IMR-90 (cell line): ENCODE data around the gene FGD3. TPM values are rescaled to one million over a fixed set of nuclear protein-coding genes. Genes with fewer than 3 reads are reported as not detected.

ENCODE experiments used
- ATAC-seq: fragments of 200-7000 bp; cut with Tn5 transposase; 2 replicates; pipeline ENCODE4 v1.9.1; 2020; ENCODE audit warnings: low read depth, mild to moderate bottlenecking, moderate library complexity
- BruUV-seq: library from RNA; stranded (reverse); fragments of 400-500 nt; replicated peaks from 2 replicates; lab custom pipeline; 2021; lab: Mats Ljungman, UMichigan
- CTCF ChIA-PET: fragments of 300-600 bp; formaldehyde crosslinking; extraction: SDS; loops from one replicate; lab custom pipeline; 2021; ENCODE audit warnings: antibody characterized with exemption; lab: Yijun Ruan, JAX
- POLR2A ChIA-PET: fragments of 300-600 bp; sonication (Branson Sonifier 250); formaldehyde crosslinking; loops from one replicate; lab custom pipeline; 2022; ENCODE audit warnings: antibody characterized with exemption; ENCODE audit not compliant: unreplicated experiment; lab: Charles Lee
- DNase-seq: peaks from one replicate; pipeline ENCODE4 v3.0.0; 2013
- H2AFZ ChIP-seq: replicated peaks from 2 replicates; pipeline ENCODE3; 2013; ENCODE audit warnings: low read length, mild to moderate bottlenecking; ENCODE audit not compliant: poor library complexity
- H2AK5ac ChIP-seq: 2 replicates; pipeline ENCODE4 v1.6.1; 2013; ENCODE audit warnings: low read depth, low read length, inconsistent platforms
- H2AK9ac ChIP-seq: replicated peaks from 2 replicates; pipeline ENCODE3; 2013; ENCODE audit warnings: mild to moderate bottlenecking, low read depth, low read length, moderate library complexity; ENCODE audit not compliant: poor library complexity
- H2BK120ac ChIP-seq: 2 replicates; pipeline ENCODE4 v1.6.1; 2013; ENCODE audit warnings: low read depth, low read length, inconsistent platforms
- H2BK15ac ChIP-seq: 3 replicates; pipeline ENCODE4 v1.6.1; 2013; ENCODE audit warnings: low read depth, low read length, inconsistent platforms
- H2BK20ac ChIP-seq: 2 replicates; pipeline ENCODE4 v1.6.1; 2013; ENCODE audit warnings: low read depth, mild to moderate bottlenecking, inconsistent platforms, low read length, moderate library complexity
- H2BK5ac ChIP-seq: 2 replicates; pipeline ENCODE4 v1.6.1; 2013; ENCODE audit warnings: mild to moderate bottlenecking, low read depth, low read length, inconsistent platforms; ENCODE audit not compliant: poor library complexity, severe bottlenecking
- H3K14ac ChIP-seq: replicated peaks from 2 replicates; pipeline ENCODE4 v1.6.1; 2013; ENCODE audit warnings: low read depth, low read length, inconsistent platforms
- H3K18ac ChIP-seq: 2 replicates; pipeline ENCODE4 v1.6.1; 2013; ENCODE audit warnings: low read depth, low read length, control low read depth
- H3K23ac ChIP-seq: 2 replicates; pipeline ENCODE4 v1.6.1; 2013; ENCODE audit warnings: low read depth, low read length, inconsistent platforms
- H3K27ac ChIP-seq: 2 replicates; pipeline ENCODE4 v1.5.1; 2013; ENCODE audit warnings: mild to moderate bottlenecking, control low read depth, low read length; ENCODE audit not compliant: insufficient read depth
- H3K27me3 ChIP-seq: 2 replicates; pipeline ENCODE4 v1.6.1; 2013; ENCODE audit warnings: low read length; ENCODE audit not compliant: control insufficient read depth, insufficient read depth
- H3K36me3 ChIP-seq: 2 replicates; pipeline ENCODE4 v1.6.1; 2013; ENCODE audit warnings: low read length, mixed read lengths; ENCODE audit not compliant: control insufficient read depth, insufficient read depth
- H3K4ac ChIP-seq: 2 replicates; pipeline ENCODE4 v1.6.1; 2013; ENCODE audit warnings: low read depth, low read length, inconsistent platforms
- H3K4me1 ChIP-seq: 2 replicates; pipeline ENCODE4 v1.6.1; 2013; ENCODE audit warnings: low read length, mixed read lengths; ENCODE audit not compliant: control insufficient read depth, insufficient read depth
- H3K4me2 ChIP-seq: 2 replicates; pipeline ENCODE4 v1.6.1; 2013; ENCODE audit warnings: low read depth, mild to moderate bottlenecking, control low read depth, low read length, moderate library complexity
- H3K4me3 ChIP-seq: 2 replicates; pipeline ENCODE4 v1.5.1; 2013; ENCODE audit warnings: low read depth, mild to moderate bottlenecking, control low read depth, low read length, moderate library complexity; ENCODE audit not compliant: insufficient read depth
- H3K56ac ChIP-seq: 2 replicates; pipeline ENCODE4 v1.6.1; 2013; ENCODE audit warnings: low read length, inconsistent platforms; ENCODE audit not compliant: insufficient read depth; ENCODE audit errors: extremely low read depth
- H3K79me1 ChIP-seq, 2 experiments: 2 replicates each; pipeline ENCODE4 v1.6.1; 2013; ENCODE audit warnings: low read length in 2 of 2, inconsistent platforms in 1 of 2, low read depth in 1 of 2
- H3K9ac ChIP-seq: 2 replicates; pipeline ENCODE4 v1.6.1; 2013; ENCODE audit warnings: low read depth, low read length, control low read depth
- H3K9me1 ChIP-seq: 2 replicates; pipeline ENCODE4 v1.6.1; 2013; ENCODE audit warnings: low read length, inconsistent platforms; ENCODE audit not compliant: insufficient read depth
- H3K9me3 ChIP-seq: 2 replicates; pipeline ENCODE4 v1.6.1; 2013; ENCODE audit warnings: low read length; ENCODE audit not compliant: control insufficient read depth, insufficient read depth
- H4K20me1 ChIP-seq: 2 replicates; pipeline ENCODE4 v1.6.1; 2013; ENCODE audit warnings: low read length, inconsistent platforms; ENCODE audit not compliant: insufficient read depth
- H4K5ac ChIP-seq: 2 replicates; pipeline ENCODE4 v1.6.1; 2013; ENCODE audit warnings: mild to moderate bottlenecking, low read depth, low read length, control low read depth
- H4K8ac ChIP-seq, 2 experiments: 2 replicates each; pipeline ENCODE4 v1.6.1; 2013; ENCODE audit warnings: low read depth in 2 of 2, low read length in 2 of 2, control low read depth in 1 of 2, inconsistent platforms in 1 of 2
- H4K91ac ChIP-seq: 2 replicates; pipeline ENCODE4 v1.6.1; 2013; ENCODE audit warnings: low read depth, low read length, inconsistent platforms; ENCODE audit not compliant: insufficient read depth
- BHLHE40 ChIP-seq: fragments of 150-350 bp; IDR thresholded peaks from 2 replicates; pipeline ENCODE4 v1.6.1; 2016; ENCODE audit warnings: mild to moderate bottlenecking, low read depth, low read length
- CEBPB ChIP-seq: IDR thresholded peaks from 2 replicates; pipeline ENCODE4 v1.6.1; 2012; ENCODE audit warnings: low read depth, low read length, improper control_type of control experiment
- CHD1 ChIP-seq: IDR thresholded peaks from 2 replicates; pipeline ENCODE4 v1.6.1; 2012; ENCODE audit warnings: low read depth, low read length, improper control_type of control experiment
- CTCF ChIP-seq: conservative IDR thresholded peaks from 2 replicates; pipeline ENCODE4 v1.5.1; 2012; ENCODE audit warnings: mild to moderate bottlenecking, low read depth, low read length, improper control_type of control experiment
- ELK1 ChIP-seq: fragments of 150-350 bp; IDR thresholded peaks from 2 replicates; pipeline ENCODE4 v1.6.1; 2016; ENCODE audit warnings: low read depth, mild to moderate bottlenecking, low read length, moderate library complexity, borderline replicate concordance
- FOS ChIP-seq: fragments of 150-350 bp; IDR thresholded peaks from 2 replicates; pipeline ENCODE4 v1.6.1; 2016; ENCODE audit warnings: low read depth, low read length
- MAFK ChIP-seq: IDR thresholded peaks from 2 replicates; pipeline ENCODE4 v1.6.1; 2012; ENCODE audit warnings: low read depth, low read length, improper control_type of control experiment
- MAZ ChIP-seq: IDR thresholded peaks from 2 replicates; pipeline ENCODE4 v1.6.1; 2012; ENCODE audit warnings: low read depth, mild to moderate bottlenecking, low read length, improper control_type of control experiment, moderate library complexity, borderline replicate concordance
- MXI1 ChIP-seq: IDR thresholded peaks from 2 replicates; pipeline ENCODE4 v1.6.1; 2012; ENCODE audit warnings: low read depth, mild to moderate bottlenecking, low read length, moderate library complexity, borderline replicate concordance
- NFE2L2 ChIP-seq: fragments of 150-350 bp; IDR thresholded peaks from 2 replicates; pipeline ENCODE4 v1.6.1; 2016; ENCODE audit warnings: low read depth, mild to moderate bottlenecking, low read length
- POLR2A ChIP-seq: IDR thresholded peaks from 2 replicates; pipeline ENCODE4 v1.6.1; 2012; ENCODE audit warnings: mild to moderate bottlenecking, low read depth, low read length
- RAD21 ChIP-seq: IDR thresholded peaks from 2 replicates; pipeline ENCODE4 v1.6.1; 2012; ENCODE audit warnings: low read length, improper control_type of control experiment
- RCOR1 ChIP-seq: IDR thresholded peaks from 2 replicates; pipeline ENCODE4 v1.6.1; 2012; ENCODE audit warnings: mild to moderate bottlenecking, low read length, improper control_type of control experiment; ENCODE audit not compliant: insufficient replicate concordance
- RFX5 ChIP-seq: IDR thresholded peaks from 2 replicates; pipeline ENCODE4 v1.8.0; 2012; ENCODE audit warnings: low read depth, mild to moderate bottlenecking, low read length, moderate library complexity
- SMC3 ChIP-seq: fragments of 150-350 bp; IDR thresholded peaks from 2 replicates; pipeline ENCODE4 v1.6.1; 2016; ENCODE audit warnings: low read depth, mild to moderate bottlenecking, antibody characterized with exemption, low read length, moderate library complexity
- USF2 ChIP-seq: fragments of 150-350 bp; IDR thresholded peaks from 2 replicates; pipeline ENCODE4 v1.6.1; 2017; ENCODE audit warnings: mild to moderate bottlenecking, antibody characterized with exemption, low read length, low read depth
- WGBS, 2 experiments: methylation state at CpG; one replicate each; pipeline versions ENCODE4 v1.1.5 to v1.1.7; 2013; ENCODE audit warnings: missing lambda C conversion rate in 2 of 2; ENCODE audit not compliant: insufficient read length in 1 of 2; ENCODE audit errors: extremely low coverage in 2 of 2; 5-methylcytosine and 5-hydroxymethylcytosine counted together
- dilution Hi-C: fragments of 300-500 bp; cut with HindIII; formaldehyde crosslinking; loops from one replicate; pipeline ENCODE4 v1.14.3; 2018; ENCODE audit warnings: low sequenced_read_pairs; ENCODE audit not compliant: unreplicated experiment
- in situ Hi-C: fragments of 300-500 bp; cut with MboI; formaldehyde crosslinking; loops from 3 replicates; pipeline ENCODE4 v1.14.3; 2019; ENCODE audit warnings: low sequenced_read_pairs, inconsistent platforms, mixed read lengths
- intact Hi-C: fragments of 100-400 bp; cut with micrococcal nuclease; formaldehyde crosslinking; loops from 2 replicates; pipeline ENCODE4 v1.10.0; 2022
- polyA plus RNA-seq, 3 experiments: library from polyadenylated mRNA; depleted of rRNA; stranded (reverse); fragments of >200 nt; gene quantifications; 2 replicates each; pipeline ENCODE4 v1.2.3, GENCODE V29; 2012; ENCODE audit warnings: low replicate concordance in 1 of 3
- total RNA-seq: library from RNA; depleted of rRNA; stranded (reverse); fragments of >200 nt; gene quantifications from 2 replicates; pipeline ENCODE4 v1.2.3, GENCODE V29; 2012

FGD3 gene
- total and polyA plus RNA-seq, 2 of the 4 experiments (the other 2 are of a cell fraction): not detected

GRCh38 chr9:92968081-92968480 is 20.8 kb downstream of the FGD3 start:
- no peak overlapping the region for H2BK120ac ChIP-seq
- no peak overlapping the region for H3K4ac ChIP-seq
- no peak overlapping the region for H4K8ac ChIP-seq
- no peak overlapping the region for H2AK9ac ChIP-seq
- no TSS peak for BruUV-seq
- intact Hi-C loops: no loop called here
- POLR2A ChIA-PET: no interaction called here
- no peak overlapping the region for H3K27ac ChIP-seq
- no peak overlapping the region for H3K14ac ChIP-seq
- H3K27me3 ChIP-seq: peaks cover 4% of the 10 kb centered on the region; the same call in 1 of the 2 replicates
- dilution Hi-C loops: no loop called here
- H3K36me3 ChIP-seq: no peaks in the 10 kb centered on the region
- H3K79me1 ChIP-seq: no peaks in the 10 kb centered on the region
- no peak overlapping the region for H2BK20ac ChIP-seq
- no peak for DNase-seq
- CTCF ChIA-PET: no interaction called here
- TF ChIP-seq ELK1 (no peak), RAD21 (no peak), RCOR1 (no peak), POLR2A (no peak), MAZ (no peak), NFE2L2 (no peak), CHD1 (no peak), CTCF (no peak), MAFK (no peak), FOS (no peak), USF2 (no peak), MXI1 (no peak), BHLHE40 (no peak), RFX5 (no peak), SMC3 (no peak), CEBPB (no peak)
- no peak overlapping the region for H3K23ac ChIP-seq
- in situ Hi-C loops: no loop called here
- H2BK15ac ChIP-seq: no peak overlapping the region
- no peak overlapping the region for H3K18ac ChIP-seq
- H4K5ac ChIP-seq: no peak overlapping the region
- no peaks in the 10 kb centered on the region for H4K20me1 ChIP-seq
- no peak overlapping the region for H3K56ac ChIP-seq
- no CpG with 5 or more reads among the region's 8 CpGs for WGBS, 2 experiments
- H3K4me3 ChIP-seq: no peak overlapping the region
- no peaks in the 10 kb centered on the region for H3K4me1 ChIP-seq
- ATAC-seq: no peak
- H3K4me2 ChIP-seq: no peak overlapping the region
- no peak overlapping the region for H3K9ac ChIP-seq
- H4K91ac ChIP-seq: no peak overlapping the region
- H2AK5ac ChIP-seq: no peak overlapping the region
- H2AFZ ChIP-seq: peak overlapping the region; percentile 43
- H3K9me3 ChIP-seq: no peaks in the 10 kb centered on the region
- H3K9me1 ChIP-seq: no peaks in the 10 kb centered on the region
- no peak overlapping the region for H2BK5ac ChIP-seq
